GM23338 (cell line): ENCODE measurements around the gene MEGF9.

Source experiments
- CREB1 ChIP-seq: fragments of 250-450 bp; sonication (Bioruptor Pico); IDR thresholded peaks from 2 replicates; pipeline ENCODE4 v1.5.0; 2020; ENCODE audit warnings: low read depth, mild to moderate bottlenecking, moderate library complexity
- CTCF ChIP-seq, 2 experiments: fragments of 200-600 bp in 1 of 2; sonication (generic) in 1 of 2; conservative IDR thresholded peaks; 2 replicates each; pipeline versions ENCODE4 v1.5.1 to v1.6.1; 2016 to 2017; ENCODE audit warnings: antibody characterized with exemption in 2 of 2, low read depth in 2 of 2, mild to moderate bottlenecking in 2 of 2, moderate library complexity in 1 of 2
- ETS1 ChIP-seq: IDR thresholded peaks from 2 replicates; pipeline ENCODE4 v1.6.1; 2016; ENCODE audit warnings: antibody characterized with exemption
- EZH2 ChIP-seq: fragments of 200-600 bp; sonication (generic); IDR thresholded peaks from one replicate; pipeline ENCODE4 v1.8.0; 2017; ENCODE audit warnings: antibody characterized with exemption, mild to moderate bottlenecking, low read depth; ENCODE audit not compliant: unreplicated experiment
- EZH2phosphoT487 ChIP-seq: fragments of 200-600 bp; sonication (generic); IDR thresholded peaks from one replicate; pipeline ENCODE4 v1.8.1; 2018; ENCODE audit warnings: antibody characterized with exemption; ENCODE audit not compliant: unreplicated experiment
- JUNB ChIP-seq: IDR thresholded peaks from one replicate; pipeline ENCODE4 v1.6.1; 2016; ENCODE audit warnings: antibody characterized with exemption; ENCODE audit not compliant: unreplicated experiment
- NANOG ChIP-seq: IDR thresholded peaks from 2 replicates; pipeline ENCODE4 v1.6.1; 2016; ENCODE audit warnings: antibody characterized with exemption, borderline replicate concordance
- POLR2AphosphoS5 ChIP-seq: IDR thresholded peaks from 2 replicates; pipeline ENCODE4 v1.6.1; 2016; ENCODE audit warnings: antibody characterized with exemption, low read depth
- STAT1 ChIP-seq: IDR thresholded peaks from one replicate; pipeline ENCODE4 v1.6.1; 2016; ENCODE audit warnings: antibody characterized with exemption; ENCODE audit not compliant: unreplicated experiment
- ZNF114 ChIP-seq: fragments of 250-450 bp; sonication (Bioruptor Pico); IDR thresholded peaks from 2 replicates; pipeline ENCODE4 v1.5.0; 2020; ENCODE audit warnings: mild to moderate bottlenecking, moderate library complexity
- ZNF331 ChIP-seq: fragments of 250-450 bp; sonication (Bioruptor Pico); IDR thresholded peaks from 2 replicates; pipeline ENCODE4 v1.5.0; 2020; ENCODE audit warnings: low read depth, mild to moderate bottlenecking, moderate library complexity
- TF ChIP-seq, protein P1 (sequence below): IDR thresholded peaks from one replicate; pipeline ENCODE4 v1.6.1; 2018; ENCODE audit warnings: antibody characterized with exemption; ENCODE audit not compliant: unreplicated experiment
- TF ChIP-seq, protein P2 (sequence below): fragments of 250-450 bp; sonication (Bioruptor Pico); IDR thresholded peaks from 2 replicates; pipeline ENCODE4 v1.5.0; 2020; ENCODE audit warnings: mild to moderate bottlenecking, moderate library complexity

DNA sequence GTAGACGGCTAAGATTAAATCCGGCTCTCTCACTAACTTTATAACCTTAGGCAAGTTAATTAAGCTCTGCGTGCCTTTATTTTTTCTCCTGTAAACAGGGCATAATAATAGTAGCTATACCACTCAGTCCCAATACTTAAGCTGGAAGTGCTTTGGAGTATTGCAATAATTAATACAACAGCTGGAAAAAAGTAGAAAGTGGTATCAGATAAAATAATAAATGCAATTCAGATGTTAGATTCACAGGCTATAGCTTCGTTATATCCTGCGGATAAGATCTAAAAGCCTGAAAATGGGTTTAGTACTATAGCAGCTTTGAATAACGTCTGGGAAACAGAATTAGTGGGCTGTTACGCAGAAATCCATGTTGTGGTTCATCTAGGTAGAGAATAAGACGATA is 51.8 kb downstream of the MEGF9 start:
- TF ChIP-seq POLR2AphosphoS5 (no peak), CTCF (conservative IDR thresholded peaks at IDR 0.05; ENCODE audit: low read depth in 2 of 2) (no peak), ZNF114 (CRISPR knock-in tag) (no peak), EZH2 (no peak), JUNB (no peak), CREB1 (CRISPR knock-in tag) (no peak), EZH2phosphoT487 (no peak), NANOG (no peak), STAT1 (no peak), ZNF331 (CRISPR knock-in tag) (no peak), ETS1 (no peak)
- TF ChIP-seq, protein P1, sequence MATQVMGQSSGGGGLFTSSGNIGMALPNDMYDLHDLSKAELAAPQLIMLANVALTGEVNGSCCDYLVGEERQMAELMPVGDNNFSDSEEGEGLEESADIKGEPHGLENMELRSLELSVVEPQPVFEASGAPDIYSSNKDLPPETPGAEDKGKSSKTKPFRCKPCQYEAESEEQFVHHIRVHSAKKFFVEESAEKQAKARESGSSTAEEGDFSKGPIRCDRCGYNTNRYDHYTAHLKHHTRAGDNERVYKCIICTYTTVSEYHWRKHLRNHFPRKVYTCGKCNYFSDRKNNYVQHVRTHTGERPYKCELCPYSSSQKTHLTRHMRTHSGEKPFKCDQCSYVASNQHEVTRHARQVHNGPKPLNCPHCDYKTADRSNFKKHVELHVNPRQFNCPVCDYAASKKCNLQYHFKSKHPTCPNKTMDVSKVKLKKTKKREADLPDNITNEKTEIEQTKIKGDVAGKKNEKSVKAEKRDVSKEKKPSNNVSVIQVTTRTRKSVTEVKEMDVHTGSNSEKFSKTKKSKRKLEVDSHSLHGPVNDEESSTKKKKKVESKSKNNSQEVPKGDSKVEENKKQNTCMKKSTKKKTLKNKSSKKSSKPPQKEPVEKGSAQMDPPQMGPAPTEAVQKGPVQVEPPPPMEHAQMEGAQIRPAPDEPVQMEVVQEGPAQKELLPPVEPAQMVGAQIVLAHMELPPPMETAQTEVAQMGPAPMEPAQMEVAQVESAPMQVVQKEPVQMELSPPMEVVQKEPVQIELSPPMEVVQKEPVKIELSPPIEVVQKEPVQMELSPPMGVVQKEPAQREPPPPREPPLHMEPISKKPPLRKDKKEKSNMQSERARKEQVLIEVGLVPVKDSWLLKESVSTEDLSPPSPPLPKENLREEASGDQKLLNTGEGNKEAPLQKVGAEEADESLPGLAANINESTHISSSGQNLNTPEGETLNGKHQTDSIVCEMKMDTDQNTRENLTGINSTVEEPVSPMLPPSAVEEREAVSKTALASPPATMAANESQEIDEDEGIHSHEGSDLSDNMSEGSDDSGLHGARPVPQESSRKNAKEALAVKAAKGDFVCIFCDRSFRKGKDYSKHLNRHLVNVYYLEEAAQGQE: no peak
- TF ChIP-seq, protein P2, sequence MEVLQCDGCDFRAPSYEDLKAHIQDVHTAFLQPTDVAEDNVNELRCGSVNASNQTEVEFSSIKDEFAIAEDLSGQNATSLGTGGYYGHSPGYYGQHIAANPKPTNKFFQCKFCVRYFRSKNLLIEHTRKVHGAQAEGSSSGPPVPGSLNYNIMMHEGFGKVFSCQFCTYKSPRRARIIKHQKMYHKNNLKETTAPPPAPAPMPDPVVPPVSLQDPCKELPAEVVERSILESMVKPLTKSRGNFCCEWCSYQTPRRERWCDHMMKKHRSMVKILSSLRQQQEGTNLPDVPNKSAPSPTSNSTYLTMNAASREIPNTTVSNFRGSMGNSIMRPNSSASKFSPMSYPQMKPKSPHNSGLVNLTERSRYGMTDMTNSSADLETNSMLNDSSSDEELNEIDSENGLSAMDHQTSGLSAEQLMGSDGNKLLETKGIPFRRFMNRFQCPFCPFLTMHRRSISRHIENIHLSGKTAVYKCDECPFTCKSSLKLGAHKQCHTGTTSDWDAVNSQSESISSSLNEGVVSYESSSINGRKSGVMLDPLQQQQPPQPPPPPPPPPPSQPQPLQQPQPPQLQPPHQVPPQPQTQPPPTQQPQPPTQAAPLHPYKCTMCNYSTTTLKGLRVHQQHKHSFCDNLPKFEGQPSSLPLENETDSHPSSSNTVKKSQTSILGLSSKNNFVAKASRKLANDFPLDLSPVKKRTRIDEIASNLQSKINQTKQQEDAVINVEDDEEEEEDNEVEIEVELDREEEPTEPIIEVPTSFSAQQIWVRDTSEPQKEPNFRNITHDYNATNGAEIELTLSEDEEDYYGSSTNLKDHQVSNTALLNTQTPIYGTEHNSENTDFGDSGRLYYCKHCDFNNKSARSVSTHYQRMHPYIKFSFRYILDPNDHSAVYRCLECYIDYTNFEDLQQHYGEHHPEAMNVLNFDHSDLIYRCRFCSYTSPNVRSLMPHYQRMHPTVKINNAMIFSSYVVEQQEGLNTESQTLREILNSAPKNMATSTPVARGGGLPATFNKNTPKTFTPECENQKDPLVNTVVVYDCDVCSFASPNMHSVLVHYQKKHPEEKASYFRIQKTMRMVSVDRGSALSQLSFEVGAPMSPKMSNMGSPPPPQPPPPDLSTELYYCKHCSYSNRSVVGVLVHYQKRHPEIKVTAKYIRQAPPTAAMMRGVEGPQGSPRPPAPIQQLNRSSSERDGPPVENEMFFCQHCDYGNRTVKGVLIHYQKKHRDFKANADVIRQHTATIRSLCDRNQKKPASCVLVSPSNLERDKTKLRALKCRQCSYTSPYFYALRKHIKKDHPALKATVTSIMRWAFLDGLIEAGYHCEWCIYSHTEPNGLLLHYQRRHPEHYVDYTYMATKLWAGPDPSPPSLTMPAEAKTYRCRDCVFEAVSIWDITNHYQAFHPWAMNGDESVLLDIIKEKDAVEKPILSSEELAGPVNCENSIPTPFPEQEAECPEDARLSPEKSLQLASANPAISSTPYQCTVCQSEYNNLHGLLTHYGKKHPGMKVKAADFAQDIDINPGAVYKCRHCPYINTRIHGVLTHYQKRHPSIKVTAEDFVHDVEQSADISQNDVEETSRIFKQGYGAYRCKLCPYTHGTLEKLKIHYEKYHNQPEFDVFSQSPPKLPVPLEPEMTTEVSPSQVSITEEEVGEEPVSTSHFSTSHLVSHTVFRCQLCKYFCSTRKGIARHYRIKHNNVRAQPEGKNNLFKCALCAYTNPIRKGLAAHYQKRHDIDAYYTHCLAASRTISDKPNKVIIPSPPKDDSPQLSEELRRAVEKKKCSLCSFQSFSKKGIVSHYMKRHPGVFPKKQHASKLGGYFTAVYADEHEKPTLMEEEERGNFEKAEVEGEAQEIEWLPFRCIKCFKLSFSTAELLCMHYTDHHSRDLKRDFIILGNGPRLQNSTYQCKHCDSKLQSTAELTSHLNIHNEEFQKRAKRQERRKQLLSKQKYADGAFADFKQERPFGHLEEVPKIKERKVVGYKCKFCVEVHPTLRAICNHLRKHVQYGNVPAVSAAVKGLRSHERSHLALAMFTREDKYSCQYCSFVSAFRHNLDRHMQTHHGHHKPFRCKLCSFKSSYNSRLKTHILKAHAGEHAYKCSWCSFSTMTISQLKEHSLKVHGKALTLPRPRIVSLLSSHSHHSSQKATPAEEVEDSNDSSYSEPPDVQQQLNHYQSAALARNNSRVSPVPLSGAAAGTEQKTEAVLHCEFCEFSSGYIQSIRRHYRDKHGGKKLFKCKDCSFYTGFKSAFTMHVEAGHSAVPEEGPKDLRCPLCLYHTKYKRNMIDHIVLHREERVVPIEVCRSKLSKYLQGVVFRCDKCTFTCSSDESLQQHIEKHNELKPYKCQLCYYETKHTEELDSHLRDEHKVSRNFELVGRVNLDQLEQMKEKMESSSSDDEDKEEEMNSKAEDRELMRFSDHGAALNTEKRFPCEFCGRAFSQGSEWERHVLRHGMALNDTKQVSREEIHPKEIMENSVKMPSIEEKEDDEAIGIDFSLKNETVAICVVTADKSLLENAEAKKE (CRISPR knock-in tag): no peak
